GM12801 (cell line): ENCODE data around the gene SLC27A6.

Experiments used
- CTCF ChIP-seq: IDR thresholded peaks from one replicate; pipeline ENCODE4 v1.5.1; 2011; ENCODE audit warnings: control low read depth; ENCODE audit not compliant: insufficient read length; ENCODE audit errors: extremely low read depth

The SLC27A6 gene

GRCh38 chr5:129003232-129003631 is 37.9 kb downstream of the SLC27A6 start:
- no peak for TF ChIP-seq CTCF

- no peak for TF ChIP-seq CTCF
Observed at GRCh38 chr5:129014185-129014584, 48.9 kb downstream of the SLC27A6 start.

- TF ChIP-seq CTCF, result no peak
Observed at GRCh38 chr5:129018837-129019236, 53.5 kb downstream of the SLC27A6 start.

GRCh38 chr5:129019401-129019908 is 54.2 kb downstream of the SLC27A6 start:
- no peak for TF ChIP-seq CTCF

GRCh38 chr5:129020683-129021082 is 55.4 kb downstream of the SLC27A6 start:
- TF ChIP-seq CTCF, result no peak

- TF ChIP-seq CTCF, result no peak
Observed at GRCh38 chr5:129021744-129022143, 56.5 kb downstream of the SLC27A6 start.

- TF ChIP-seq CTCF, result no peak
Observed at GRCh38 chr5:129022599-129022998, 57.3 kb downstream of the SLC27A6 start.

GRCh38 chr5:129027260-129027659 is 62.0 kb downstream of the SLC27A6 start:
- TF ChIP-seq CTCF, result no peak
